ENCODE data around the gene PPIL6. TPM values are rescaled to one million over a fixed set of nuclear protein-coding genes. Genes with fewer than 3 reads are reported as not detected.

PPIL6 gene
- polyA plus RNA-seq, 1 of the 3 experiments (the other 2 are of a cell fraction), result 1.1 TPM

GRCh38 chr6:109347779-109348178, 92.6 kb downstream of the PPIL6 start:
- CTCF ChIA-PET, result interaction anchor here (2.5 kb wide), 1 partner anchor 160 kb away, joined by 11 read pairs; no protein-coding TSS in a partner anchor
- Histone ChIP-seq H3K9ac (no peak overlapping the region), H3K27ac (ENCODE audit: low read depth in 2 of 2, low read length in 1 of 2) (peak overlapping the region in 1 of 2 experiments; percentile 11; a peak in 1 of 4 replicates), H3K9me3 (no peaks in the 10 kb centered on the region), H3K4me2 (no peak overlapping the region), H3F3A (replicated peaks; ENCODE audit: insufficient read depth) (no peaks in the 10 kb centered on the region), H3K4me3 (ENCODE audit: low read depth in 2 of 2, low read length in 1 of 2) (no peak overlapping the region), H3K9me2 (no peaks in the 10 kb centered on the region), H3K27me3 (ENCODE audit: insufficient read depth) (no peaks in the 10 kb centered on the region), H3K79me2 (ENCODE audit: insufficient read depth) (no peaks in the 10 kb centered on the region), H4K20me1 (ENCODE audit: insufficient read depth) (no peaks in the 10 kb centered on the region), H2AFZ (ENCODE audit: low read depth) (no peak overlapping the region), H3K4me1 (ENCODE audit: control insufficient read depth in 1 of 2, insufficient read depth in 2 of 2, low read depth in 1 of 2, low read length in 1 of 2) (peaks cover 0 to 32% of the 10 kb centered on the region in 2 experiments; a peak in 1 of 4 replicates), H3K36me3 (replicated peaks in 1 of 2; ENCODE audit: control insufficient read depth in 1 of 2, insufficient read depth in 2 of 2, low read length in 1 of 2) (no peaks in the 10 kb centered on the region)
- POLR2A ChIA-PET, result no interaction called here
- TF ChIP-seq YY1 (IDR thresholded peaks at IDR 0.05; ENCODE audit: low read depth) (no peak), MXI1 (IDR thresholded peaks at IDR 0.05; ENCODE audit: low read depth, low read length) (peak; percentile 19; the same call in 1 of the 2 replicates), SIN3A (IDR thresholded peaks at IDR 0.05; ENCODE audit: borderline replicate concordance, low read depth, low read length) (no peak), ZBTB33 (IDR thresholded peaks at IDR 0.05; ENCODE audit: borderline replicate concordance, low read depth) (no peak), EP300 (IDR thresholded peaks at IDR 0.05; ENCODE audit: borderline replicate concordance in 1 of 2, low read depth in 1 of 2, low read length in 1 of 2) (peak in 1 of 2 experiments; percentile 52; a peak in 1 of 4 replicates), MEF2A (IDR thresholded peaks at IDR 0.05; ENCODE audit: borderline replicate concordance, low read depth) (no peak), RAD21 (IDR thresholded peaks at IDR 0.05; ENCODE audit: low read length) (no peak), GATA2 (CRISPR knock-in tag; IDR thresholded peaks at IDR 0.05) (peak; percentile 82), GABPA (IDR thresholded peaks at IDR 0.05; ENCODE audit: low read depth) (no peak), FOSL2 (IDR thresholded peaks at IDR 0.05; ENCODE audit: borderline replicate concordance, low read depth) (no peak), CHD2 (IDR thresholded peaks at IDR 0.05; ENCODE audit: low read length, partially characterized antibody) (no peak), TEAD4 (IDR thresholded peaks at IDR 0.05; ENCODE audit: borderline replicate concordance, insufficient read depth) (no peak), EZH2phosphoT487 (IDR thresholded peaks at IDR 0.05; ENCODE audit: borderline replicate concordance, low read depth) (no peak), NRF1 (IDR thresholded peaks at IDR 0.05; ENCODE audit: low read depth, low read length) (no peak), FOXM1 (IDR thresholded peaks at IDR 0.05; ENCODE audit: low read depth) (no peak), PBX3 (IDR thresholded peaks at IDR 0.05) (no peak), RFX5 (IDR thresholded peaks at IDR 0.05; ENCODE audit: low read length) (no peak), JUND (IDR thresholded peaks at IDR 0.05) (no peak), ELF1 (IDR thresholded peaks at IDR 0.05) (no peak), RCOR1 (IDR thresholded peaks at IDR 0.05; ENCODE audit: low read length) (no peak), TCF12 (IDR thresholded peaks at IDR 0.05) (no peak)
- TF ChIP-seq, protein P1, sequence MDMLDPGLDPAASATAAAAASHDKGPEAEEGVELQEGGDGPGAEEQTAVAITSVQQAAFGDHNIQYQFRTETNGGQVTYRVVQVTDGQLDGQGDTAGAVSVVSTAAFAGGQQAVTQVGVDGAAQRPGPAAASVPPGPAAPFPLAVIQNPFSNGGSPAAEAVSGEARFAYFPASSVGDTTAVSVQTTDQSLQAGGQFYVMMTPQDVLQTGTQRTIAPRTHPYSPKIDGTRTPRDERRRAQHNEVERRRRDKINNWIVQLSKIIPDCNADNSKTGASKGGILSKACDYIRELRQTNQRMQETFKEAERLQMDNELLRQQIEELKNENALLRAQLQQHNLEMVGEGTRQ (IDR thresholded peaks at IDR 0.05; ENCODE audit: borderline replicate concordance, low read depth, low read length), result no peak
- TF ChIP-seq, protein P2, sequence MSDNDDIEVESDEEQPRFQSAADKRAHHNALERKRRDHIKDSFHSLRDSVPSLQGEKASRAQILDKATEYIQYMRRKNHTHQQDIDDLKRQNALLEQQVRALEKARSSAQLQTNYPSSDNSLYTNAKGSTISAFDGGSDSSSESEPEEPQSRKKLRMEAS (IDR thresholded peaks at IDR 0.05; ENCODE audit: low read depth), result no peak
- TF ChIP-seq, protein P3, sequence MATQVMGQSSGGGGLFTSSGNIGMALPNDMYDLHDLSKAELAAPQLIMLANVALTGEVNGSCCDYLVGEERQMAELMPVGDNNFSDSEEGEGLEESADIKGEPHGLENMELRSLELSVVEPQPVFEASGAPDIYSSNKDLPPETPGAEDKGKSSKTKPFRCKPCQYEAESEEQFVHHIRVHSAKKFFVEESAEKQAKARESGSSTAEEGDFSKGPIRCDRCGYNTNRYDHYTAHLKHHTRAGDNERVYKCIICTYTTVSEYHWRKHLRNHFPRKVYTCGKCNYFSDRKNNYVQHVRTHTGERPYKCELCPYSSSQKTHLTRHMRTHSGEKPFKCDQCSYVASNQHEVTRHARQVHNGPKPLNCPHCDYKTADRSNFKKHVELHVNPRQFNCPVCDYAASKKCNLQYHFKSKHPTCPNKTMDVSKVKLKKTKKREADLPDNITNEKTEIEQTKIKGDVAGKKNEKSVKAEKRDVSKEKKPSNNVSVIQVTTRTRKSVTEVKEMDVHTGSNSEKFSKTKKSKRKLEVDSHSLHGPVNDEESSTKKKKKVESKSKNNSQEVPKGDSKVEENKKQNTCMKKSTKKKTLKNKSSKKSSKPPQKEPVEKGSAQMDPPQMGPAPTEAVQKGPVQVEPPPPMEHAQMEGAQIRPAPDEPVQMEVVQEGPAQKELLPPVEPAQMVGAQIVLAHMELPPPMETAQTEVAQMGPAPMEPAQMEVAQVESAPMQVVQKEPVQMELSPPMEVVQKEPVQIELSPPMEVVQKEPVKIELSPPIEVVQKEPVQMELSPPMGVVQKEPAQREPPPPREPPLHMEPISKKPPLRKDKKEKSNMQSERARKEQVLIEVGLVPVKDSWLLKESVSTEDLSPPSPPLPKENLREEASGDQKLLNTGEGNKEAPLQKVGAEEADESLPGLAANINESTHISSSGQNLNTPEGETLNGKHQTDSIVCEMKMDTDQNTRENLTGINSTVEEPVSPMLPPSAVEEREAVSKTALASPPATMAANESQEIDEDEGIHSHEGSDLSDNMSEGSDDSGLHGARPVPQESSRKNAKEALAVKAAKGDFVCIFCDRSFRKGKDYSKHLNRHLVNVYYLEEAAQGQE (IDR thresholded peaks at IDR 0.05; ENCODE audit: low read depth, low read length), result no peak
- TF ChIP-seq, protein P4, sequence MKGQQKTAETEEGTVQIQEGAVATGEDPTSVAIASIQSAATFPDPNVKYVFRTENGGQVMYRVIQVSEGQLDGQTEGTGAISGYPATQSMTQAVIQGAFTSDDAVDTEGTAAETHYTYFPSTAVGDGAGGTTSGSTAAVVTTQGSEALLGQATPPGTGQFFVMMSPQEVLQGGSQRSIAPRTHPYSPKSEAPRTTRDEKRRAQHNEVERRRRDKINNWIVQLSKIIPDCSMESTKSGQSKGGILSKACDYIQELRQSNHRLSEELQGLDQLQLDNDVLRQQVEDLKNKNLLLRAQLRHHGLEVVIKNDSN (IDR thresholded peaks at IDR 0.05; ENCODE audit: borderline replicate concordance, low read depth), result no peak
- DNase-seq, result peak; percentile 49
- 71% methylated on average over 3 of the region's 3 CpGs for WGBS (ENCODE audit: low lambda C conversion rate)
